Activated T-cell treated with anti-CD3 and anti-CD28 coated beads for 1 hour (primary cell): ENCODE measurements around the gene PEX11B.

Experiments used
- DNase-seq: peaks from one replicate; pipeline ENCODE4 v3.0.0-alpha.2; 2020; ENCODE audit warnings: low read depth

PEX11B gene

GRCh38 chr1:145918144-145918991 lies at the start of gene PEX11B:
Gene PEX11B, minus strand, starts transcription at chr1:145918717. Its CDS starts 29 bp downstream, at chr1:145918688.
- DNase-seq = peak; percentile 89

GRCh38 chr1:145967288-145967687 lies 48.8 kb upstream of the PEX11B start:
- DNase-seq = no peak

- DNase-seq = no peak
Observed at GRCh38 chr1:145965119-145965744, 46.7 kb upstream of the PEX11B start.

- peak; percentile 82 for DNase-seq
Observed at GRCh38 chr1:145964328-145965118, 46.0 kb upstream of the PEX11B start, which contains the start of the genes ANKRD34A and POLR3GL. Gene ANKRD34A, minus strand, starts transcription at chr1:145964575. Its CDS starts 2,816 bp downstream, at chr1:145961759. Gene POLR3GL, plus strand, starts transcription at chr1:145964690. Its CDS starts 10,176 bp downstream, at chr1:145974866.

- DNase-seq = no peak
Observed at GRCh38 chr1:145963265-145964019, 44.9 kb upstream of the PEX11B start.

- DNase-seq = no peak
Observed at GRCh38 chr1:145962157-145963102, 43.9 kb upstream of the PEX11B start.

GRCh38 chr1:145961425-145962156 lies 43.1 kb upstream of the PEX11B start:
- peak; percentile 28 for DNase-seq

- no peak for DNase-seq
Observed at GRCh38 chr1:145961109-145961424, 42.5 kb upstream of the PEX11B start.

GRCh38 chr1:145960468-145961108 lies 42.1 kb upstream of the PEX11B start:
- DNase-seq = peak; percentile 32

- no peak for DNase-seq
Observed at GRCh38 chr1:145959957-145960467, 41.5 kb upstream of the PEX11B start.

- DNase-seq = no peak
Observed at GRCh38 chr1:145959333-145959732, 40.8 kb upstream of the PEX11B start.

- no peak for DNase-seq
Observed at GRCh38 chr1:145958734-145959133, 40.2 kb upstream of the PEX11B start.

GRCh38 chr1:145957443-145958319 lies 39.2 kb upstream of the PEX11B start, which contains the start of gene LIX1L:
Gene LIX1L, minus strand, starts transcription at chr1:145958017. Its CDS starts 90 bp downstream, at chr1:145957927.
- DNase-seq = peak; percentile 92

GRCh38 chr1:145956781-145957442 lies 38.4 kb upstream of the PEX11B start:
- no peak for DNase-seq

- DNase-seq = no peak
Observed at GRCh38 chr1:145956361-145956760, 37.8 kb upstream of the PEX11B start.

- no peak for DNase-seq
Observed at GRCh38 chr1:145955436-145955835, 36.9 kb upstream of the PEX11B start.

GRCh38 chr1:145953861-145954260 lies 35.3 kb upstream of the PEX11B start:
- DNase-seq = no peak
